LNCaP clone FGC (cell line): ENCODE data around the gene GAPVD1.

Source experiments
- DNase-seq: peaks from one replicate; pipeline ENCODE4 v3.0.0-alpha.2; 2011; ENCODE audit warnings: low read depth
- H3K4me3 ChIP-seq: 2 replicates; pipeline ENCODE4 v1.5.1; 2011; ENCODE audit warnings: mild to moderate bottlenecking, low read depth, low read length, control low read depth
- CTCF ChIP-seq: IDR thresholded peaks from 2 replicates; pipeline ENCODE4 v1.5.1; 2012; ENCODE audit warnings: mild to moderate bottlenecking; ENCODE audit not compliant: control insufficient read depth, insufficient read depth; ENCODE audit errors: extremely low read depth

Gene GAPVD1

GRCh38 chr9:125317704-125318103 is 56.1 kb downstream of the GAPVD1 start:
- no peak for TF ChIP-seq CTCF
- no peak overlapping the region for H3K4me3 ChIP-seq
- no peak for DNase-seq

- TF ChIP-seq CTCF, result no peak
- H3K4me3 ChIP-seq, result no peak overlapping the region
- DNase-seq, result no peak
Observed at GRCh38 chr9:125321496-125321895, 59.9 kb downstream of the GAPVD1 start.

GRCh38 chr9:125323615-125324014 is 62.0 kb downstream of the GAPVD1 start:
- no peak for TF ChIP-seq CTCF
- no peak for DNase-seq
- no peak overlapping the region for H3K4me3 ChIP-seq

GRCh38 chr9:125325826-125326225 is 64.2 kb downstream of the GAPVD1 start:
- TF ChIP-seq CTCF, result no peak
- no peak for DNase-seq
- H3K4me3 ChIP-seq, result no peak overlapping the region

GRCh38 chr9:125329978-125330377 is 68.4 kb downstream of the GAPVD1 start:
- no peak for TF ChIP-seq CTCF
- peak; percentile 51 for DNase-seq
- no peak overlapping the region for H3K4me3 ChIP-seq

- no peak for DNase-seq
- no peak overlapping the region for H3K4me3 ChIP-seq
- TF ChIP-seq CTCF, result no peak
Observed at GRCh38 chr9:125330587-125330986, 69.0 kb downstream of the GAPVD1 start.

- H3K4me3 ChIP-seq, result no peak overlapping the region
- TF ChIP-seq CTCF, result no peak
- DNase-seq, result no peak
Observed at GRCh38 chr9:125332527-125332926, 70.9 kb downstream of the GAPVD1 start.
